Measurements from ENCODE around the gene OR5V1. TPM values are rescaled to one million over a fixed set of nuclear protein-coding genes. Genes with fewer than 3 reads are reported as not detected.

OR5V1 gene
- polyA plus RNA-seq, result not detected in 2 replicates

GRCh38 chr6:29368765-29369164, at the start of gene OR5V1:
Gene OR5V1 (minus strand): TSS chr6:29368865. CDS start chr6:29356195, 12,670 bp downstream.

GRCh38 chr6:29414588-29414987, 45.9 kb upstream of the OR5V1 start, which contains the start of gene OR12D1:
Gene OR12D1 (plus strand): TSS chr6:29414928.

GRCh38 chr6:29395331-29395730, 26.7 kb upstream of the OR5V1 start, which contains the start of gene OR12D2:
Gene OR12D2 (plus strand): TSS chr6:29395631. CDS start chr6:29396700, 1,069 bp downstream.

GRCh38 chr6:29375191-29375590, 6.5 kb upstream of the OR5V1 start, which contains the start of gene OR12D3:
Gene OR12D3 (minus strand): TSS chr6:29375291. CDS start chr6:29375287, 4 bp downstream.

Other genes with a start within 250 kb of the OR5V1 start
- gene OR2J2, start 198.0 kb downstream of the OR5V1 start, polyA plus RNA-seq, result not detected in 2 replicates
- gene OR14J1, start 67.2 kb downstream of the OR5V1 start, polyA plus RNA-seq, result not detected in 2 replicates
- not detected in 2 replicates for gene OR12D3, start 6.4 kb upstream of the OR5V1 start, polyA plus RNA-seq
- gene OR12D2, start 26.8 kb upstream of the OR5V1 start, polyA plus RNA-seq, result not detected in 2 replicates
- gene OR12D1, start 46.1 kb upstream of the OR5V1 start, polyA plus RNA-seq, result not detected in 2 replicates
- gene OR10C1, start 70.4 kb upstream of the OR5V1 start, polyA plus RNA-seq, result not detected in 2 replicates
- not detected in 2 replicates for gene OR11A1, start 88.2 kb upstream of the OR5V1 start, polyA plus RNA-seq
- gene OR2H1, start 88.3 kb upstream of the OR5V1 start, polyA plus RNA-seq, result 0.49 TPM in 1 of 2 replicates, not detected in the other
- gene MAS1L, start 119.1 kb upstream of the OR5V1 start, polyA plus RNA-seq, result not detected in 2 replicates
- not detected in 2 replicates for gene UBD, start 190.9 kb upstream of the OR5V1 start, polyA plus RNA-seq
- 12.3 and 14.3 TPM in 2 replicates for gene OR2H2, start 216.3 kb upstream of the OR5V1 start, polyA plus RNA-seq